CD4-positive, alpha-beta T cell treated with Interleukin-15 for 4 hours (primary cell): Measurements from ENCODE around the gene HSBP1.

Experiments used
- DNase-seq: peaks from one replicate; pipeline ENCODE4 v3.0.0-alpha.2; 2020; ENCODE audit warnings: low spot score

HSBP1 gene

GRCh38 chr16:83804366-83804765, 3.4 kb upstream of the HSBP1 start:
- DNase-seq = no peak

GRCh38 chr16:83806036-83806435, 1.7 kb upstream of the HSBP1 start:
- DNase-seq = no peak

- DNase-seq = no peak
Observed at GRCh38 chr16:83806731-83807130, 1.0 kb upstream of the HSBP1 start.

- DNase-seq = no peak
Observed at GRCh38 chr16:83807327-83807709, 460 bp upstream of the HSBP1 start.

- no peak for DNase-seq
Observed at GRCh38 chr16:83808573-83809014, 816 bp downstream of the HSBP1 start.

GRCh38 chr16:83809092-83809491, 1.3 kb downstream of the HSBP1 start:
- DNase-seq = no peak

GRCh38 chr16:83810901-83811300, 3.1 kb downstream of the HSBP1 start:
- DNase-seq = no peak

GRCh38 chr16:83813823-83814658, 6.3 kb downstream of the HSBP1 start:
- no peak for DNase-seq

- DNase-seq = no peak
Observed at GRCh38 chr16:83814659-83814985, 6.8 kb downstream of the HSBP1 start.

- no peak for DNase-seq
Observed at GRCh38 chr16:83817022-83817421, 9.2 kb downstream of the HSBP1 start.

GRCh38 chr16:83818276-83818675, 10.5 kb downstream of the HSBP1 start:
- no peak for DNase-seq

GRCh38 chr16:83819361-83819760, 11.6 kb downstream of the HSBP1 start:
- no peak for DNase-seq

- DNase-seq = peak; percentile 79
Observed at GRCh38 chr16:83826146-83826913, 18.6 kb downstream of the HSBP1 start.

- no peak for DNase-seq
Observed at GRCh38 chr16:83830091-83830768, 22.5 kb downstream of the HSBP1 start.

GRCh38 chr16:83830769-83831455, 23.1 kb downstream of the HSBP1 start:
- no peak for DNase-seq

GRCh38 chr16:83831456-83831987, 23.7 kb downstream of the HSBP1 start:
- no peak for DNase-seq

GRCh38 chr16:83833921-83834320, 26.1 kb downstream of the HSBP1 start:
- DNase-seq = no peak

- peak; percentile 11 for DNase-seq
Observed at GRCh38 chr16:83835586-83836566, 28.1 kb downstream of the HSBP1 start.

- DNase-seq = no peak
Observed at GRCh38 chr16:83837566-83837965, 29.8 kb downstream of the HSBP1 start.

- no peak for DNase-seq
Observed at GRCh38 chr16:83838151-83838550, 30.4 kb downstream of the HSBP1 start.

GRCh38 chr16:83839561-83839960, 31.8 kb downstream of the HSBP1 start:
- no peak for DNase-seq
